Heart left ventricle (tissue), 13 donors: Measurements from ENCODE around the gene TRH.

Experiments used
- POLR2A ChIP-seq, 2 donors: fragments of 450-650 bp; IDR thresholded peaks; one replicate each; pipeline ENCODE4 v1.6.1; 2017; ENCODE audit warnings: antibody characterized with exemption in 2 of 2, mild to moderate bottlenecking in 2 of 2, moderate library complexity in 2 of 2
- TF ChIP-seq, protein P1 (sequence below), 12 donors: fragments of 200-600 bp; sonication (generic) in 4 of 12; IDR thresholded peaks; one replicate each; pipeline versions ENCODE4 v1.5.0 to v1.8.0; 2018 to 2022; ENCODE audit warnings: antibody characterized with exemption in 12 of 12, mild to moderate bottlenecking in 5 of 12
- donor health status: ischemic (EF 13 %, LVEDD 7.1; RV severe dilation, severe dysfunction).
- donor health status: DM: no; HTN: yes; CAD: no.
- donor health status: DM: no; HTN: no; CAD: no.
- donor health status: ischemic (EF 25% LVEDD 6.9; RV normal size, moderate dysfunction).
- donor health status: ischemic (EF 25% LVEDD 5.7; RV mildly dilated, moderate dysfunction).
- donor health status: ischemic (EF 35%, LVEDD 5.7; RV mildly dilated, moderate dysfunction).
- donor health status: nonischemic (EF 11% LVEDD 7.7; RV severe dilation, severe dysfunction).
- donor health status: DM: yes; HTN: yes; CAD: no.
- donor health status: PGD.
- donor health status: ischemic (EF 29% LVEDD 5.4; RV normal size, mild dysfunction).
- donor health status: nonischemic (EF 23%, LVEDD 6.1; RV moderate dilation, normal function).

DNA sequence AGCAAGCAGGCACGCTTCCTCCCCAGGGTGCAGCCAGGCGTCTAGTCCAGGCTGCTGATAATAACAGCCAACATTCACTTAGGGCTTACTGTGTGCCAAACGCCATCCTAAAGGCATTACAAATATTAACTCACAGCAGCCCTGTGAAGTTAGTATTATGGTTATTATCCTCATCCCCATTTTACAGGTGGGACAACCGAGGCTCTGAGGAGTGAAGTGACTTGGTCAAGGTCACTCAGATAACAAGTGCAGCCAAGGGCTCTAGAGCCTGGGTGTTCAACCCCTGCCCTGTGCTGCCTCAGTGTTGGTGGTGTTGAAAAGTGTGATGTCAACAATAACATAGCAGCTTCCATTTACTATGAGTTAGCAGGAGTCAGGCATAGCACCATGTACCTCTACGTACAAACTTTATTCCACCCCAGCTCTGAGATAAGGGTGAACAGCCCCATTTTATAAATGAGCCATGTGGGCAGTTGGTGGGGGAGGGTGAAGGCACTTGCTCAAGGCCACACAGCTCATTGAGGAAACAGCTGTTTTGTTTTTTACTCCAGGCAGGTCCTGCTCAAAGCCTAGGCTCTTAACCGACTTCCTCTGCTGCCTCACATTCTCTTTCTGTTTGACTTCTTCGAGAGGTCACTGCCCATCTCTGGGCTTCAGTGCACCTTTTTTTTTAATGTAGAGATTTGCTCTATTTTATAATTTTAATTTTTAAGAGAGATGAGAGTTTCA is 24.0 kb upstream of the TRH start:
- TF ChIP-seq, protein P1, sequence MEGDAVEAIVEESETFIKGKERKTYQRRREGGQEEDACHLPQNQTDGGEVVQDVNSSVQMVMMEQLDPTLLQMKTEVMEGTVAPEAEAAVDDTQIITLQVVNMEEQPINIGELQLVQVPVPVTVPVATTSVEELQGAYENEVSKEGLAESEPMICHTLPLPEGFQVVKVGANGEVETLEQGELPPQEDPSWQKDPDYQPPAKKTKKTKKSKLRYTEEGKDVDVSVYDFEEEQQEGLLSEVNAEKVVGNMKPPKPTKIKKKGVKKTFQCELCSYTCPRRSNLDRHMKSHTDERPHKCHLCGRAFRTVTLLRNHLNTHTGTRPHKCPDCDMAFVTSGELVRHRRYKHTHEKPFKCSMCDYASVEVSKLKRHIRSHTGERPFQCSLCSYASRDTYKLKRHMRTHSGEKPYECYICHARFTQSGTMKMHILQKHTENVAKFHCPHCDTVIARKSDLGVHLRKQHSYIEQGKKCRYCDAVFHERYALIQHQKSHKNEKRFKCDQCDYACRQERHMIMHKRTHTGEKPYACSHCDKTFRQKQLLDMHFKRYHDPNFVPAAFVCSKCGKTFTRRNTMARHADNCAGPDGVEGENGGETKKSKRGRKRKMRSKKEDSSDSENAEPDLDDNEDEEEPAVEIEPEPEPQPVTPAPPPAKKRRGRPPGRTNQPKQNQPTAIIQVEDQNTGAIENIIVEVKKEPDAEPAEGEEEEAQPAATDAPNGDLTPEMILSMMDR (IDR thresholded peaks at IDR 0.05) = no peak
- TF ChIP-seq POLR2A (IDR thresholded peaks at IDR 0.05) = no peak
